Measurements from ENCODE around the gene LDLRAD4. TPM values are rescaled to one million over a fixed set of nuclear protein-coding genes. Genes with fewer than 3 reads are reported as not detected.
"Not testable (repeated sequence)": the region's sequence is repeated elsewhere in the genome, so short reads cannot be mapped to it uniquely, and the experiment has no call there.

Gene LDLRAD4
- polyA plus RNA-seq, 1 experiment: not detected

DNA sequence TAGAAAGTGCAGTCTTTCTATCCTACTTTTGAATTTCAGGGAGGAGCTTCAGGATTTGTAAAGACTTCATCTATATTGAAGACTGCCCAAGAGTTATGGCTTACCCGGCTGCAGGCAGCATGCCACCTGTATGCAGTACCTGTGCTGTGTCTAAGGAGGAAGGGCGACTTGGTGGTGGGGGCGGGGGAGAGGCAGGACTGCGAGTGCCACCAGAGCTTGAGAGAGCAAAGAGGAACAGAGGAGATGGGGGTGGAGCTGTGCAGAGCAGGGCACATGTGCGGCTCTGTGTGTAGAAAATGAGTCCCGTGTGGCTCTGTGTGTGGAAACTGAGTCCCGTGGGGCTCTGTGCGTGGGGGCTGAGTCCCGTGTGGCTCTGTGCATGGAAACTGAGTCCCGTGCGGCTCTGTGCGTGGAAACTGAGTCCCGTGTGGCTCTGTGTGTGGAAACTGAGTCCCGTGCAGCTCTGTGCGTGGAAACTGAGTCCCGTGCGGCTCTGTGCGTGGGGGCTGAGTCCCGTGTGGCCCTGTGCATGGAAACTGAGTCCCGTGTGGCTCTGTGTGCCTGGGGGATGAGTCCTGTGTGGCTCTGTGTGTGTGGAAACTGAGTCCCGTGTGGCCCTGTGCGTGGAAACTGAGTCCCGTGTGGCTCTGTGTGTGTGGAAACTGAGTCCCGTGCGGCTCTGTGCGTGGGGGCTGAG lies 43.2 kb downstream of the LDLRAD4 start:
- DNase-seq (ENCODE audit: low read depth, low spot score): no peak
- H3K27ac ChIP-seq (ENCODE audit: low read depth, low read length): no peak overlapping the region
- H3K4me3 ChIP-seq (ENCODE audit: low read depth, low read length): no peak overlapping the region
- CTCF ChIA-PET: no interaction called here
- H3K27me3 ChIP-seq (ENCODE audit: control insufficient read depth, insufficient read depth, low read length): no peaks in the 10 kb centered on the region
- H3K9me3 ChIP-seq (ENCODE audit: control insufficient read depth, insufficient read depth, low read length): no peaks in the 10 kb centered on the region; the same call in 1 of the 2 replicates
- TF ChIP-seq, protein P1, sequence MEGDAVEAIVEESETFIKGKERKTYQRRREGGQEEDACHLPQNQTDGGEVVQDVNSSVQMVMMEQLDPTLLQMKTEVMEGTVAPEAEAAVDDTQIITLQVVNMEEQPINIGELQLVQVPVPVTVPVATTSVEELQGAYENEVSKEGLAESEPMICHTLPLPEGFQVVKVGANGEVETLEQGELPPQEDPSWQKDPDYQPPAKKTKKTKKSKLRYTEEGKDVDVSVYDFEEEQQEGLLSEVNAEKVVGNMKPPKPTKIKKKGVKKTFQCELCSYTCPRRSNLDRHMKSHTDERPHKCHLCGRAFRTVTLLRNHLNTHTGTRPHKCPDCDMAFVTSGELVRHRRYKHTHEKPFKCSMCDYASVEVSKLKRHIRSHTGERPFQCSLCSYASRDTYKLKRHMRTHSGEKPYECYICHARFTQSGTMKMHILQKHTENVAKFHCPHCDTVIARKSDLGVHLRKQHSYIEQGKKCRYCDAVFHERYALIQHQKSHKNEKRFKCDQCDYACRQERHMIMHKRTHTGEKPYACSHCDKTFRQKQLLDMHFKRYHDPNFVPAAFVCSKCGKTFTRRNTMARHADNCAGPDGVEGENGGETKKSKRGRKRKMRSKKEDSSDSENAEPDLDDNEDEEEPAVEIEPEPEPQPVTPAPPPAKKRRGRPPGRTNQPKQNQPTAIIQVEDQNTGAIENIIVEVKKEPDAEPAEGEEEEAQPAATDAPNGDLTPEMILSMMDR (IDR thresholded peaks at IDR 0.05; ENCODE audit: low read depth, low read length): no peak
- POLR2A ChIA-PET: no interaction called here

DNA sequence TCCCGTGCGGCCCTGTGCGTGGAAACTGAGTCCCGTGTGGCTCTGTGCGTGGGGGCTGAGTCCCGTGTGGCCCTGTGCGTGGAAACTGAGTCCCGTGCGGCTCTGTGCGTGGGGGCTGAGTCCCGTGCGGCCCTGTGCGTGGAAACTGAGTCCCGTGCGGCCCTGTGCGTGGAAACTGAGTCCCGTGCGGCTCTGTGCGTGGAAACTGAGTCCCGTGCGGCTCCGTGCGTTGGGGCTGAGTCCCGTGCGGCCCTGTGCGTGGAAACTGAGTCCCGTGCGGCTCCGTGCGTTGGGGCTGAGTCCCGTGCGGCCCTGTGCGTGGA lies 43.8 kb downstream of the LDLRAD4 start:
- H3K9me3 ChIP-seq (ENCODE audit: control insufficient read depth, insufficient read depth, low read length); POLR2A ChIA-PET; CTCF ChIA-PET: not testable (repeated sequence)

DNA sequence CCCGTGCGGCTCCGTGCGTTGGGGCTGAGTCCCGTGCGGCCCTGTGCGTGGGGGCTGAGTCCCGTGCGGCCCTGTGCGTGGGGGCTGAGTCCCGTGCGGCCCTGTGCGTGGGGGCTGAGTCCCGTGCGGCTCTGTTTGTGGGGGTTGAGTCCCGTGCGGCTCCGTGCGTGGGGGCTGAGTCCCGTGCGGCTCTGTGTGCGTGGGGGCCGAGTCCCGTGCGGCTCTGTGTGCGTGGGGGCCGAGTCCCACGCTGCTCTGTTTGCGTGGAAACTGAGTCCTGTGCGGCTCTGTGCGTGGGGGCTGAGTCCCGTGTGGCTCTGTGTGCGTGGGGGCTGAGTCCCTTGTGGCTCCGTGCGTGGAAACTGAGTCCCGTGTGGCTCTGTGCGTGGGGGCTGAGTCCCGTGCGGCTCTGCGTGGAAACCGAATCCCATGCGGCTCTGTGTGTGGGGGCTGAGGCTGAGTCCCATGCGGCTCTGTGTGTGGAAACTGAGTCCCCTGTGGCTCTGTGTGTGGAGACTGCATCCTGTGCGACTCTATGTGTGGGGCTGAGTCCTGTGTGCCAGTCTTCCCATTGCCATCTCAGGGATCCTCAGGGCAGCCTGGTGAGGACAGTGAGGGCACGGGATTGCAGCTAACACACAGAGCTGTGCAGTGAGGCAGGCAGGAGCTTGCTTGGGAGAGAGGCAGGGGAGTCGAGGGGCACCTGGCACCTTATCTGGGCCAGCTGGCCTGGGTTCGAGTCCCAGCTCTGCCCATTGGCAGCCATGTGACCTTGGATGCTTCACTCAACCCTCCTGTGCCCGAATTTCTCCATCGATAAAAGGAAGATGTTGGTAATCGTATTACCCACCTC lies 44.5 kb downstream of the LDLRAD4 start:
- CTCF ChIA-PET: no interaction called here
- H3K27ac ChIP-seq (ENCODE audit: low read depth, low read length): no peak overlapping the region
- DNase-seq (ENCODE audit: low read depth, low spot score): no peak
- peaks cover 4% of the 10 kb centered on the region for H3K27me3 ChIP-seq (ENCODE audit: control insufficient read depth, insufficient read depth, low read length)
- TF ChIP-seq, protein P1 (IDR thresholded peaks at IDR 0.05; ENCODE audit: low read depth, low read length): no peak
- no peaks in the 10 kb centered on the region; the same call in 1 of the 2 replicates for H3K9me3 ChIP-seq (ENCODE audit: control insufficient read depth, insufficient read depth, low read length)
- POLR2A ChIA-PET: no interaction called here
- no peak overlapping the region for H3K4me3 ChIP-seq (ENCODE audit: low read depth, low read length)

More for the DNA sequence above, 43.8 kb downstream of the LDLRAD4 start:
- DNase-seq (ENCODE audit: low read depth, low spot score); H3K27me3 ChIP-seq (ENCODE audit: control insufficient read depth, insufficient read depth, low read length); H3K4me3 ChIP-seq (ENCODE audit: low read depth, low read length); H3K27ac ChIP-seq (ENCODE audit: low read depth, low read length): not testable (repeated sequence)

DNA sequence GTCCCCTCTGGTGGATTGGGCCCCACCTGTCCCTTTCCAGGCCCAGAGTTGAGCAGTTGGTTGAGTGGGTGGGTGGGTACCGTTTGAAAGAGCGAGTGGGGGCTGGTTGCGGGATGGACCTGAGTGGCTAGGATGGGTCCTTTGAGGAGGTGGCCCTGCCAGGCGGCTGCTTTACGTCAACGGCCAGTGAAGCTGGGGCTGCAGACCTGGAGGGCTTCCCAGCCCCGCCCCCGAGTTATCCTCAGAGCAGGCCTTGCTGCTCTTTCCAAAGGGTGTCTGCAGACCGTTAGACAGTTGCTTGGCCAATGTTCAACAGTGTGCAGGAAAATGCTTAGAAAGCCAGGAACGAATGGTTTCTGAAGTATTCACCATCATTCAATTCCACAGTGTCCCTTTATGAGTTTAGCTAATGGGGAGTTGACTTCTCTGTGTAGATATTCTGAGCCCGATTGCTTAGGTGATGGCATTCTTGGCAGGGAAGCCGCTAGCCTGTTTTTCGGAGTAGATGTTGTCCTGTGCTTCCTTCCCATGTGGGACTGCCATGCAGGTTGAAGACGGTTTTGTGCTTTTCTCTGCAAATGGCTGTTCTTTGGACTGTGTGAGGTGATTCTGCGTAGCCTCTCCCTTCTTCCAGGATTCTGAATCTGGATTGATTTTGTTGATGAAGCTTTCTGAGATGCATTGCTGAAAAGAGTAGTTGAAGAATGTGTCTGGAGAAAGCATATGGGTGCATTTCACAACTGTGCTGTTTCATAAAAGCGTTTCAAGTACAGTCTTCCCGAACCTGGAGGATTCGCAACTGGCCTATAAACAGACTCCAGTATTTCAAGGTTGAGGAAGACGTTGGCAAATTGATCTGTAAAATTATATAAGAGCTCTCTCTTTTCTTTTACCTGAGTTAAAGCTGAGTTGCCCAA lies 45.8 kb downstream of the LDLRAD4 start:
- H3K27ac ChIP-seq (ENCODE audit: low read depth, low read length): no peak overlapping the region
- peaks cover 9% of the 10 kb centered on the region for H3K27me3 ChIP-seq (ENCODE audit: control insufficient read depth, insufficient read depth, low read length)
- no peak for DNase-seq (ENCODE audit: low read depth, low spot score)
- ChIA-PET POLR2A (no interaction called here), CTCF (no interaction called here)
- no peaks in the 10 kb centered on the region; the same call in 1 of the 2 replicates for H3K9me3 ChIP-seq (ENCODE audit: control insufficient read depth, insufficient read depth, low read length)
- no peak overlapping the region for H3K4me3 ChIP-seq (ENCODE audit: low read depth, low read length)
- TF ChIP-seq, protein P1 (IDR thresholded peaks at IDR 0.05; ENCODE audit: low read depth, low read length): no peak

DNA sequence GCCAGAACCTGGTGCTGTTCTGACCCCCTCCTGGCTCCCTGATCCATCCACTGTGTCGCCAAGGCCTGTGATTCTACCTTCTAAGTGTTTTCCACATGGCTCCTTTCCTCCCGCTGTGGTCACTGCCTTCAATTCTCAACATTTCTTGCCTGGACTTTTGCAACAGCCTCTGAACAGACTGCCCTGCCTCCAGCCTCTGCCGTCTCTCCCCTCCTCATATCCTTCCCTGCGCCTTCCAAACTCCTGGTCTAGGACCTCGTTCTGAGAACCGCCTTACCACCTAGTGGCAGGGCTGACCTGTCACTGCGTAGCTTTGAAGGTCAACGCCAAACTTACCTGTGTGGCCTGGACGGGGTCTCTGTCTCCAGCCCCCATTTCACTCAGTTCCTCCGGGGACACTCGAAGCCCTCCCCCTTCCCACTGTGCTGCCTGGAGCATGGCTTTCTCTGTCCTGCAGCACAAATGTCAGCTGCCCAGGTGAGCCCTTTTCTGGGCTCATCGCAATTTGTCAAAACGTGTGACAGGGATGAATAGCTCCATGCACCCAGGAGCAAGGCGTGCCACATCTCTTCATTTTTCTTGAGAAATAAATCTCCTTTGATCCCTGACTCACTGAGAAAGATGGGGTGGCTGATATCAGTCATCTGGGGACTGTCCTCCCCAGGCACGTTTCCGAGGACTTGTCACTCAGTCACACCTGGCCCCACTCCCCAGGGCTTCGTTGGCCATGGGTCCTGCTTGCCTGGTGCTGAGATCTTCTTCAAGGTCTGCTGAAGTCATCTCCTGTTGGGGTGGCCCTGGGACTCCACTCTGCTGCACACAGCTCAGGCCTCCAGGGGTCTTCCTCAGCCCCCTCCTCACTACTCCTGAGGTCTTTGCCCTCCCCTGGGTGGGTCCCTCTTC lies 46.7 kb downstream of the LDLRAD4 start:
- TF ChIP-seq, protein P1 (IDR thresholded peaks at IDR 0.05; ENCODE audit: low read depth, low read length): no peak
- Histone ChIP-seq H3K27me3 (ENCODE audit: control insufficient read depth, insufficient read depth, low read length) (peaks cover 9% of the 10 kb centered on the region), H3K27ac (ENCODE audit: low read depth, low read length) (no peak overlapping the region), H3K9me3 (ENCODE audit: control insufficient read depth, insufficient read depth, low read length) (no peaks in the 10 kb centered on the region; the same call in 1 of the 2 replicates), H3K4me3 (ENCODE audit: low read depth, low read length) (no peak overlapping the region)
- DNase-seq (ENCODE audit: low read depth, low spot score): no peak
- ChIA-PET POLR2A (no interaction called here), CTCF (no interaction called here)
